GM20431 (cell line): ENCODE data around the gene MTMR10.

Experiments used
- in situ Hi-C: fragments of 300-500 bp; cut with MseI, MboI; formaldehyde crosslinking; loops from one replicate; pipeline ENCODE4 v1.15.0; 2020; ENCODE audit warnings: low sequenced_read_pairs; ENCODE audit not compliant: unreplicated experiment

The MTMR10 gene

GRCh38 chr15:30963681-30964080, 27.7 kb downstream of the MTMR10 start:
- in situ Hi-C loops, result no loop called here

DNA sequence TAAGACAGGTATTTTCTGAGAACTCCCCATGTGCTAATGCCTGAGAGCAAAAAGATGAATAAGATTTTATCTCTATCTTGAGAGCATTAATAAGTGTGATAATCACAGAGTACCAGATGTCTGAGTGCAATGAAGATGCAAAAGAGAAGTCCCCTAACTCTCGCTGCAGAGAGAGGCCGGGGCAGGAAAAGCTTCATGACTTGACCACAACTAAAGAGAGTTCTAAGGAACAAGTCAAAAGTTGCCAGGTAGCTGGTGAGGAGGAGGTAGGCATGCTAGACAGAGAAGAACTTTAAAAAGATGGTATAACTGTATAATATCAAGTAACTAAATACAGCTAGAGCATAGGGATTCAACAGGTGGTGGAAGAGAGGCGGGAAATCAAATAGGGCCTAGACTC, 28.8 kb downstream of the MTMR10 start:
- in situ Hi-C loops, result no loop called here

DNA sequence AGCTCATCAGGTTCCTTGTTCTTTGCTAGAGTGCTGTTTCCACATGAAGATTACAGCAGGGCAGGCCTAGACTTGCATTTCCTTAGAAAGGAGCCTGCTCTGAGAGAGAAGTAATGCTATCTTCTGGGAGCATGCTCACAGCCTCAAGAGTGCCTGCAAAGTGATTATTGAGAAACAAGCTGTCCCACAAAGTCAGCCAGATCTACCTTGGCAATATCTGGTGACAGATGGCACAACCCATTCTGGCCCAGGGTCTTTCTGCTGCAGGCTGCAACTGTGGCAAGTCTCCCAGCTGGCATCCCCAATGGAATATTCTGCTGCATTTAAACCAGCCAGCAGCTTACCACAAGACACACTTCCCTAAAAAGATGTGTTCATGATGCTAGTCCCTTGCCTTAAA, 29.3 kb downstream of the MTMR10 start:
- in situ Hi-C loops, result no loop called here

DNA sequence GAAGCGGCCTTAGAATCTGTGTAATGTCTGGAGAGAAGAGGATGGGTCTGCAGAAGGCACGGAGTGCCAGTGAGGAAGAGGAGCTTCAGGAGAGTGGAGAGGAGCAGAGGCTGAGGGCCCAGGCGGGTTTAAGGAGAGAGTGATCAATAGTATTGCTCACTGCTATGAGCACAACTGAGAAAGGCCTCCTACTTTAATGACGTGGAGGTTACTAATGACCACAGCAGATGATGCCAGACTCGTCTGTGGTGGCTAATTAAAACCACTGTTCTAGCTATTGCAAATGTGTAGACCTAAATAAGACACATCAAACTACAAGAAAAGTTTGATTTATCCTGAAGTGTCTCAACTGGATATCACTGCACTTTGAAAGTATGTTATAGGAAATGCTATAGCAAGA, 33.2 kb downstream of the MTMR10 start:
- in situ Hi-C loops, result no loop called here

GRCh38 chr15:30956216-30957124, 35.0 kb downstream of the MTMR10 start:
- in situ Hi-C loops, result no loop called here

DNA sequence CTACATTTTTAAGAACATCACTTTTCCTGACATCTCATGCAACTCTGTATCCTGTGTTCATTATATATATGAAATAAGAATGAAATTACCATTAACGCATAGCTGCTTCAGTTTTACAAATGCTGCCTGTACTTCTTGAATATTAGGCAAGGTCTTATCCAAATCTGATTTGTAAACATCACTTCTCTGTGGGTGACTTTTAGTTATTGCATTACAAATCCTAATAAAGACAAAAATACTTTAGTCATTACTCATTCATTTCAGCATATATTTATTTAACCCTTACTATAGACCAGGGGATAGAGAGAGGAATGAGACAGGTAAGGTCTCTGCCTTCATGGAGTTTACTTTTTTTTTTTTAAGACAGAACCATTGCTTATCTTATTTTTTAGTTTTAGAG, 36.8 kb downstream of the MTMR10 start:
- in situ Hi-C loops, result no loop called here

GRCh38 chr15:30953731-30954378, 37.6 kb downstream of the MTMR10 start:
- in situ Hi-C loops, result no loop called here

DNA sequence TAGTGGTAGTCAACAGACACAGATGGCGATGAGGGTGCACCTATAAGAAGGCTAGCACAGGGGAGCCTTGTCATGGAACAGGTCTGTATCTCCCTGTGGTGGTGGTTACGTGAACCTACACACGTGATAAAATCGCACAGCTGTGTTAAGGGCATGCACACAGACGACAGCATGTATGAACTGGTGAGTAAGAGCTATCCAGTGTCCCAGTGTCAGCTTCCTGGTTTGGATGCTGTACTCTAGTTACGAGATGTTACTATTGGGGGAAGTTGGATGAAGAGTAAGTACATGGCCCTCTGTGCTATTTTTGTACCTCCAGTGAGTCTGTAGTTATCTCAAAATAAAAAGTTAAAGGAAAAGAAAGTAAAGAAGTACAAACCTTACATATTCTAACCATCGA, 38.2 kb downstream of the MTMR10 start:
- in situ Hi-C loops, result no loop called here

DNA sequence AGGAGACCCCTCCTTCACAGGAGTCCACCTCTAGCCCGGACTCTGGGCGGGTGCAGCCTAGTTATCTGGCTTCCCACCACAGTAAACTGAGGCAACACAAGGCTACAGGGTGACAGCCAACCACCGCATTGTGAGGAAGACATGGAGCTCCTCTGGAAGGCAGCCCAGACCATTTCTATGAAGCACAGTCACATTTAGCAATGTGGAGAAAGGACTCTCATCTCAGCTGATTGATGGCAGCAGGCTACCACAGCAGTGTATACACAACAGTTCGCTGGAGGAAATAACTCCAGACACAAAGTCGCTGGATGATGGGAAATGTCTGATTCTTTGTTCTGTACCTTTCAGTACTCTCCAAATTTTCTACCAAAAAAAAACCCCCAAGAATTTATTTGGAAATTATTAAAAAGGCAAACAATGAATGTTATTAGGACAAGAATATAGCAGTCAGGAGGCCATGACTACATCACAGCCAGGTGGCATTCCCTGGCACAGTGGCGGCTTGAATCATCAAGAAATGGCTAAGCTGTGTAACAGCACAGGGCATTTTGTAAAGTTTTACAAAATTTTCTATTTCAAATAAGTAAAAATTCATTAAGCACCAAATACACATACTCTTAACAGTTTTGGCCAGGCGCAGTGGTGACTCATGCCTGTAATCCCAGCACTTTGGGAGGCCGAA, 47.6 kb downstream of the MTMR10 start:
- in situ Hi-C loops, result no loop called here

DNA sequence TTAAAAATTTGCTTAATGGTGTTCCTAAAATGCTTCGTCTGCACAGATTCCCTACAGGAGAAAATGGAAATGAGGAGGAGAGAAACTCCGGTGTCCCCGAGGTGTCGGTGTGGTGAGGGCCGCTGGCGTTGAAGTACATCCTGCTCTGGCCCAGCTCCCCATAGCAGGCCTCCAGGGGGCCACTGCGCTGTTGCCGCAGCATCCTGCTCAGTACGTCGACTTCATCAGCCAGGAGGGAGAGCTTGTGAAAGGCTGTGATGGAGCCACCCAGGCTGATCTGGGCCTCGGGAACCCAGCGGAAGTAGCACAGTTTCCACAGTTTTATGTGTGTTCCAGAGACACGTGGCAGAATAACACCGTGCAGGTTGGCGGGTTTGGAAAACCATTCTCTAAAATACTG, 49.9 kb downstream of the MTMR10 start:
- in situ Hi-C loops, result no loop called here

DNA sequence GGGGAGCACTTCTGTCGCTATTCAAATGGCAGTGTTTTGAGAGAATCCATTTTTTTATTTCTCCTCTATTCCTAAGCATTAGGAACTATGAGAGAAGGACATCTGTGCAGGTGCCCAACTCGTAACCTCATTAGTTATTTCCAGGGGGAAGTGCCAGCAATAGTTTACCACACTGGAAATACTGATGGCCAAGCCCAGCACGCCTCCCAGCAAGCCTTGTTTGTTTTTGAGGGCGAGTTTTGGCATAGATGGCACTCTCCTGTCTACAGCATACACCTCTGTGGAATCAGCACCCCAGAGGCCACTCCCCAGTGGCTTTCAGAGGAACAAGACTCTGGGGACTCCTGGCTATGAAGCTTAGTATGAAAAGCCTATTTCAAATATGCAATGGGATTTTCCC, 51.1 kb downstream of the MTMR10 start:
- in situ Hi-C loops, result no loop called here

DNA sequence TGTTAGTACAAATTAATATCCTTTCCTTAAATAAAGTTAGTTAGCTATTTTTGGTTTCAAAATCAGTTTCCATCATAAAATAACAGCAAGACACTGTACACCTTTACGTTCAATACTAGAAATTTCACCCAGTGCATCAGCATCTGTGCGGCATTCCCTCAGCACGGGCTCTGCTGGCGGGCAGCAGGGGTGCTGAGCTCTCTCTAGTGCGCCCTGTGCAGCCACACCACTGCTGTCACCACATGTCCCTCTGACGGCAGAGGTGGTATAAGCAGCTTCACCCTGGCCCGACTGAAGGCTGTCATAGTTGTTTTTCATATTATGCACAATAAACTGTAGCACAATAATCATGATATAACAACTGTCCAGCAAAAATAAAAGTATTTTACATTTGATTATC, 52.3 kb downstream of the MTMR10 start:
- in situ Hi-C loops, result no loop called here

- in situ Hi-C loops, result no loop called here
Measured at GRCh38 chr15:30933293-30933692, 58.1 kb downstream of the MTMR10 start.

DNA sequence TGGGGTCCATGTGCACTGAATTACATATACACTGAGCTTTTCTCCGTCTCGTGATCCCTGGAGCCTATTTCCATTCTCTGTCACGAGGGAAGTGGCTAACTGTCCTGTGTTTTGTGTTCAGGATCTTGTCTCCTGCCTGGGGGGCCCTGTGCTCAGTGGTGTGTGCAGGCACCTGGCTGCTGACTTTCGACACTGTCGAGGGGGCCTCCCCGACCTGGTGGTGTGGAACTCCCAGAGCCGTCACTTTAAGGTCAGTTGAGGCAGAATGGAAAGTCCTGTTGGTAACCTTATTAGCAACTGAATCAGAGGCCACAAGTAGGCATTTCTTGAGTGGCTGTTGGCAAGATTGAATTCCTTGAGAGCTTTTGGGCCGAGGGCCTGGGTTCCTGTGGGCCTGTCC, 61.0 kb downstream of the MTMR10 start:
- in situ Hi-C loops, result no loop called here

- in situ Hi-C loops, result no loop called here
Measured at GRCh38 chr15:30929982-30930381, 61.4 kb downstream of the MTMR10 start.

- in situ Hi-C loops, result no loop called here
Measured at GRCh38 chr15:30929064-30929669, 62.3 kb downstream of the MTMR10 start.

- in situ Hi-C loops, result no loop called here
Measured at GRCh38 chr15:30928076-30928475, 63.4 kb downstream of the MTMR10 start.

DNA sequence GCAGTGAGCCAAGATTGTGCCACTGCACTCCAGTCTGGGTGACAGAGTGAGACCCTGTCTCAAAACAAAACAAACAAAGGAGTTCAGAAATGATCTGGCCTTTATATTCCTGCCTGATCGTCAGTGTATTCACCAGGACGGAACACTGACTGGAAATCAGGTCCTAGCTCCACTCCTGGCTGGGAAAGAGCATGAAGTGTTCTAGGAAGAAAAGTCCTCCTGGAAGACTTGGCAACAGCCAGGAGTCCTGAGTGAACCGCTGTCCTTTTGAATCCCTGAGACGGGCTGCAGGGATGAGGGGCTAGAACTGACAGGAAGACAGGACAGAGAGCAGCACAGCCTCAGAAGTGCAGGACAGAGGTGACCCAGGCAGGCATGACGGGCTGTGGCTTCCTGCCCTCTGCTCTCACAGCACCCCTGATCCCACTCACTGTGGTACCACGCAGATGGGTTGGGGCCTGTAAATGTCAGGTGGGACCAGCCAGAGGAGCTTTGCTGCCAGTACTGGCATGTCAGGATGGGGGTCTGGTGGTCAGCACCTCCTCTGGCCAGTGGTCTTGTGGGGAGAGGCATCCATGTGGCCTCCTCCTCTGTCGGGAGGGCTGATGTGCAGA, 64.2 kb downstream of the MTMR10 start:
- in situ Hi-C loops, result no loop called here

- in situ Hi-C loops, result no loop called here
Measured at GRCh38 chr15:30926161-30926560, 65.3 kb downstream of the MTMR10 start.

GRCh38 chr15:30925686-30926085, 65.7 kb downstream of the MTMR10 start:
- in situ Hi-C loops, result no loop called here
